GM12892 (cell line): Measurements from ENCODE around the gene HOXB13.

Source experiments
- POLR2A ChIP-seq: IDR thresholded peaks from 2 replicates; pipeline ENCODE4 v1.6.1; 2011; ENCODE audit warnings: low read depth, low read length, control low read depth
- POLR2AphosphoS5 ChIP-seq: IDR thresholded peaks from 2 replicates; pipeline ENCODE4 v1.6.1; 2011; ENCODE audit warnings: low read depth, low read length, control low read depth

GRCh38 chr17:48737330-48738043, 8.9 kb upstream of the HOXB13 start:
- TF ChIP-seq POLR2A (no peak), POLR2AphosphoS5 (no peak)
